GM18505 (cell line): Measurements from ENCODE around the gene IL20.

Experiments
- ATAC-seq: cut with Tn5 transposase; IDR thresholded peaks from one replicate; pipeline ENCODE4 v1.9.1; 2021; ENCODE audit not compliant: unreplicated experiment
- POLR2A ChIP-seq: IDR thresholded peaks from 4 replicates; pipeline ENCODE4 v1.6.1; 2011; ENCODE audit warnings: borderline replicate concordance; ENCODE audit not compliant: insufficient read depth, insufficient read length; ENCODE audit errors: extremely low read depth

Gene IL20

GRCh38 chr1:206873603-206874188 is 8.3 kb downstream of the IL20 start:
- TF ChIP-seq POLR2A, result no peak
- no peak for ATAC-seq

GRCh38 chr1:206875752-206876377 is 10.4 kb downstream of the IL20 start:
- no peak for TF ChIP-seq POLR2A
- ATAC-seq, result no peak

- no peak for TF ChIP-seq POLR2A
- no peak for ATAC-seq
Measured at GRCh38 chr1:206878456-206878855, 13.0 kb downstream of the IL20 start.

GRCh38 chr1:206880314-206880713 is 14.9 kb downstream of the IL20 start:
- no peak for ATAC-seq
- no peak for TF ChIP-seq POLR2A

- no peak for ATAC-seq
- TF ChIP-seq POLR2A, result no peak
Measured at GRCh38 chr1:206882555-206882954, 17.1 kb downstream of the IL20 start.

GRCh38 chr1:206883160-206883559 is 17.7 kb downstream of the IL20 start:
- no peak for TF ChIP-seq POLR2A
- no peak for ATAC-seq

GRCh38 chr1:206883876-206884275 is 18.5 kb downstream of the IL20 start:
- no peak for ATAC-seq
- TF ChIP-seq POLR2A, result no peak

GRCh38 chr1:206885341-206886060 is 20.1 kb downstream of the IL20 start:
- no peak for ATAC-seq
- TF ChIP-seq POLR2A, result no peak

- no peak for TF ChIP-seq POLR2A
- ATAC-seq, result no peak
Measured at GRCh38 chr1:206886831-206887230, 21.4 kb downstream of the IL20 start.

- TF ChIP-seq POLR2A, result no peak
- ATAC-seq, result no peak
Measured at GRCh38 chr1:206887701-206888100, 22.3 kb downstream of the IL20 start.

- no peak for TF ChIP-seq POLR2A
- no peak for ATAC-seq
Measured at GRCh38 chr1:206890125-206891060, 25.0 kb downstream of the IL20 start.

- ATAC-seq, result no peak
Measured at GRCh38 chr1:206891412-206891811, 26.0 kb downstream of the IL20 start.

GRCh38 chr1:206892351-206892984 is 27.0 kb downstream of the IL20 start:
- no peak for TF ChIP-seq POLR2A
- ATAC-seq, result no peak

More at GRCh38 chr1:206891412-206891811, 26.0 kb downstream of the IL20 start:
- TF ChIP-seq POLR2A, result no peak

GRCh38 chr1:206893380-206893779 is 28.0 kb downstream of the IL20 start:
- ATAC-seq, result no peak
- no peak for TF ChIP-seq POLR2A

- TF ChIP-seq POLR2A, result no peak
- no peak for ATAC-seq
Measured at GRCh38 chr1:206895325-206895724, 29.9 kb downstream of the IL20 start.
